Middle frontal gyrus (tissue), 1 donor: ENCODE measurements around the gene ADGRG2.

Experiments
- DNase-seq: peaks from one replicate; pipeline ENCODE4 v3.0.0-alpha.2; 2015; ENCODE audit warnings: low spot score; ENCODE audit errors: extremely low spot score

ADGRG2 gene, protein sequence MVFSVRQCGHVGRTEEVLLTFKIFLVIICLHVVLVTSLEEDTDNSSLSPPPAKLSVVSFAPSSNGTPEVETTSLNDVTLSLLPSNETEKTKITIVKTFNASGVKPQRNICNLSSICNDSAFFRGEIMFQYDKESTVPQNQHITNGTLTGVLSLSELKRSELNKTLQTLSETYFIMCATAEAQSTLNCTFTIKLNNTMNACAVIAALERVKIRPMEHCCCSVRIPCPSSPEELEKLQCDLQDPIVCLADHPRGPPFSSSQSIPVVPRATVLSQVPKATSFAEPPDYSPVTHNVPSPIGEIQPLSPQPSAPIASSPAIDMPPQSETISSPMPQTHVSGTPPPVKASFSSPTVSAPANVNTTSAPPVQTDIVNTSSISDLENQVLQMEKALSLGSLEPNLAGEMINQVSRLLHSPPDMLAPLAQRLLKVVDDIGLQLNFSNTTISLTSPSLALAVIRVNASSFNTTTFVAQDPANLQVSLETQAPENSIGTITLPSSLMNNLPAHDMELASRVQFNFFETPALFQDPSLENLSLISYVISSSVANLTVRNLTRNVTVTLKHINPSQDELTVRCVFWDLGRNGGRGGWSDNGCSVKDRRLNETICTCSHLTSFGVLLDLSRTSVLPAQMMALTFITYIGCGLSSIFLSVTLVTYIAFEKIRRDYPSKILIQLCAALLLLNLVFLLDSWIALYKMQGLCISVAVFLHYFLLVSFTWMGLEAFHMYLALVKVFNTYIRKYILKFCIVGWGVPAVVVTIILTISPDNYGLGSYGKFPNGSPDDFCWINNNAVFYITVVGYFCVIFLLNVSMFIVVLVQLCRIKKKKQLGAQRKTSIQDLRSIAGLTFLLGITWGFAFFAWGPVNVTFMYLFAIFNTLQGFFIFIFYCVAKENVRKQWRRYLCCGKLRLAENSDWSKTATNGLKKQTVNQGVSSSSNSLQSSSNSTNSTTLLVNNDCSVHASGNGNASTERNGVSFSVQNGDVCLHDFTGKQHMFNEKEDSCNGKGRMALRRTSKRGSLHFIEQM

DNA sequence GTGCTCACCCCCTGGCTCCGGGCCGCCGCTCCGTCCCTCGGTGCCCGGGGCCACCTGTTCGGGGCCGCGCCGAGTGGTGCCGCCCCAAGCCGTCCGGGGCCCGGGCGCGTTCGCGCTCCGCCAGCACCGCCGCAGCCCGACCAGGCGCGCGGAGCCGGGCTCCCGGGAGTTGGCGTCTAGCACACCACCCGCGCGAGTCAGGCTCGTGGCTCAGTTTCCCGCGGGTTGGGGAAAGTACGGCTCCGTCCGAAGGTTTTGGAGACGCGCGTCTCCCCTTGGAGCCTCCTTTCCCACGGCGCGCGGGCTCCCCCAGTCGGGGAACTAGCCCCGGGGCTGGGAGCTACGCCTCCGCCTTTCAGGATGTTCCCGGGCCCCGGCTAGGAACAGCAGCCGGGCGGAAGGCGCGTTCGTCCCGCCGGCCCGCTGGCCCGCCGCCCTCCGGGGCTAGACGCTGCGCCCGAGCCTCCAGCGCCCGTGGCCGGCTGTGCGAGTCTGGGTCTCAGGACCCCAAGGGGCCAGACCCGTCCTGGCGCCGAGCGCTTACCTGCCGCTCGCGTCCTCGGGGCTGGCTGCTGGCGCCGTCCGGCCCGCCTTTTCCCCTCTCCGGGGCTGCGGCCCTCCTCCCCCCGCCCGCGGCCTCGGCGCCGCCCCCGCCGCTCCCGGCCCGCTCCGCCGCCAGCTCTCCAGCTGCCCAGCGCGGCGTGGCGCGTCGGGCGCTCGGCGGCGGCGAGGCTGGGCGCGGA, at the start of gene ADGRG2:
ADGRG2 (minus strand) TSS at position 571 of the 743 bp plus-strand sequence. CDS start 53,634 bp downstream, outside the sequence.
- DNase-seq: no peak

DNA sequence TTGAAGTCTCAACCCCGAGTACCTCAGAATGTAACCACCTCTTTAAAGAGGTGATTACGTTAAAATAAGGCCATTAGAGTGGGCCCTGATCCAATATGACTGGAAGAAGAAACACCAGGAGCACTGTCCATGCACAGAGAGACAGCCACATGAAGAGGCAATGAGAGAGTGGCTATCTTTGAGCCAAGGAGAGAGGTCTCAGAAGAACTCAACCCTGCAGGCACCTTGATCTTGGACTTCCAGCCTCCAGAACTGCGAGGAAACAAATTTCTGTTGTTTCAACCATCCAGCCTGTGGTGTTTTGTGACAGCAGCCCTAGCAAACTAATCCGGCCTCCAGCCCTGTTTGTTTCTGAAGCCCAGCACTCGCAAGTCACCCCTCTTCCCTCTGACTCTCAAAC, 46.3 kb upstream of the ADGRG2 start:
- DNase-seq: no peak

DNA sequence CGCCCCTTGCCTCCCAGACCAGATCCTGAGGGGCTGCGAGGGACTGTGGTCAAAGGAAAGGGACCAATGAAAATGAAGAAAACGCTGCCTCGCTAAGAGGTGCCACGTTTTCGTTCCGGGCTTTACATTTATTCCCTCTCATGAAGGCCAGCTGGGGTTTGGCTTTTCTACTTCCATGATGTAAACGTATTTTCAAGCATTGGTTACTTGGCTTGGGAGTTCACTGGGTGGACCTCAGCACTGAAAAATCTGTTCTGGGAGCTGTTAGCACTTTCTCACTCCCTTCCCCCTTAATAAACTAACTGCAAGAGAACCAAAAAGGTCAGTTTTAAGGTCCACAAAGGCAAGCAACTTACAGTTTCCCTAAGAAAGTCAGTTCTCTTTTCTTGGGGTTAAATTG, 40.6 kb upstream of the ADGRG2 start:
- DNase-seq: no peak

DNA sequence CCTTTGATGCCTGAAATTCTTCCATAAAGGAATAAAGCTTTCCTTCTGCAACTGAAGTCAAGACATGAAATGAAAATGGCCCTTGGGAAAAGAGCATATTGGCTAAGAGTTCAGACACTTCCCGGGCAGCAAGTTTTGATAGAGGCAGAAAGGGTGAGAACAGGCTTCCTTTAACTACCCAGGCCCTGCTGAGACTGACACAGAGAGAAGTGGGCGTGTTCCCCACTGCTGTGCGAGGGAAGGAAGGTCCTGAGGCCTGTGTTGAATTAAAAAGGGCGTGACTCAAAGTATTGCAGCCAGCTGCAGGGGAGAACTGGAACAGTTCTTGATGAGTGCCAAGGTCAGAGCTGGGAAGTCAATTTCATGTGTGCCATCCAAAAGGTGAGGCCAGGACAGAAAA, 33.9 kb upstream of the ADGRG2 start:
- no peak for DNase-seq

DNA sequence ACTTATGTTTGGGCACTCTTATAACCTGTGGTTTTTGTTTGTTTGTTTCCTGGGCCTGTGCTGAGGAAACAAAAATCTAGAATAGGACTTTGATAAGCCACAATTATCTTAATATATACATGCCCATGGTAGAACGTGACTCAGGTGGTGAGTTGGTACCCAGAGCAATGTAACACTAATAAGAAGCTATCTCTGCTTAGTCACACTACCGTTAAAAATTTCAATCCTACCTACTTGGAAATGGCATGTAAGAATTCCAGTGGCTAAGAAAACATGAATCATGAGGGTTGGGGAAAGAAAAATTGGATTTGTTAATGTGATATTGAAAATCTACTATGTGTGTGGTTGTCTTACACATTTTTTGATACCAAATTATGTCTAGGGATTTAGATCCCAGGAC, 30.5 kb upstream of the ADGRG2 start:
- no peak for DNase-seq

DNA sequence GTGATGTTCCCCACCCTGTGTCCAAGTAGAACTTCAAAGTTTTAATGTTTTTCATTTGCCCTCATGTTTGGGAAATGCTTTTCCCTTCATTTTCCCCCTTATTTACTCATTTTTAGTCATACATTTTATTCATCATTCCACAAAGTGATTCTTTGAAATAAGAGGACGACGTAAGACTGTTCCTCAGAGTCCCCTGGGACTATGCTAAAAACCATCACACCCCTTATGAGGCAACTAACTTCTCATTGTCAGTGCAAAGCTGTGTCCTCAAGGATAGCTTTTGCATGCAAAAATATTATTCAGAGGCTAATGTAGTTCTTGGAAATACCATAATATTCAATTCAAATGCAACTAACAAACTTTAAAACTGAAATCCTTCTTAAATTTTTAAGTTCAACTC, 14.8 kb upstream of the ADGRG2 start:
- no peak for DNase-seq

DNA sequence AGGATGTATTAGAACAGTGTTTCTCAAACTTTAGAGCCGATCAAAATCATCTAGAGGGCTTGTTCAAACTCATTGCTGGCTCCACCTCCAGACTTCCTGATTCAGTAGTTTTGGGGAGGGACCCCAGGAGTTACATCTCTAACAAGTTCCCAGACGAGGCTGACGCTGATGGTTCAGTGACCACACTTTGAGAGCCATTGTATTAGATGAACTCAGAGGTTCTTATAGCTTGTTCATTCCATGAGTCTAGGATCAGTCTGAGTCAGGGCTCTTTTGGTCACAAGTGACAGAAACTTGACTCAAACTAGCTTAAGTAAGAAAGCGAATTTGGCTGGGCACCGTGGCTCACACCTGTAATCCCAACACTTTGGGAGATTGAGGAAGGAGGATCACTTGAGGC, 11.5 kb upstream of the ADGRG2 start:
- no peak for DNase-seq

DNA sequence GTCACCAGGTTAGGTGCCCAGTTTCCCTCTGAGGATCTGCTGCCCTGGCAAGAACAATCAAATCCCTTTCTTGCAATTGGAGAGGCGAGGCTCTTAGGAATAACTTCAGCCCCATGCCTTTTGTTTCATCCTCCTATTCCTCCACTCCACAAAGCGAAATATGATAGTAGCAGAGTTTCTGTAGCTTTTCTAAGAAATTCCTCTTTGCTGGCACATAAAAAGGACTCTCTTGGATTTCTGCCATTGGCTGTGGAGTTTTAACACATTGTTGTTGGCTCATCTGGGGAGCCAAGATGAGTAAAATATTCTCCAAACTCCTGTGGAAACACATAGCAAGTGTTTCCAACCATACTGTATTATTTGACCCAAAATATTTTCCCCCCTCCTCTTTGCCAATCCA, 11.0 kb upstream of the ADGRG2 start:
- DNase-seq: peak; percentile 3

DNA sequence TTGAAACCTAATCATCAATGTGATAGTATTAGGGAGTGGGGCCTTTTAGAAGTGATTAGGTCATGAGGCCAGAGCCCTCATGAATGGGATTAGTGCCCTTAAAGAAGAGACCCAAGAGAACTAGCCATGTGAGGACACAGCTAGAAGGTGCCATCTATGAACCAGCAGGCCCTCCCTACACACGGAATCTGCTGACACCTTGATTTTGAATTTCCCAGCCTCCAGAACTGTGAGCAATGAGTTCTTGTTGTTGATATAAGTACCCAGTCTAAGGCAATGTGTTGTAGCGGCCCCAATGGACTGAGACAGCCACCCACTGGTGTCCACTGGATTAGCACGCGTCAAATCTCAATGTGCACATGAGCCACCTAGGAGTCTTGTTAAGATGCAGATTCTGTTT, 8.4 kb upstream of the ADGRG2 start:
- no peak for DNase-seq

DNA sequence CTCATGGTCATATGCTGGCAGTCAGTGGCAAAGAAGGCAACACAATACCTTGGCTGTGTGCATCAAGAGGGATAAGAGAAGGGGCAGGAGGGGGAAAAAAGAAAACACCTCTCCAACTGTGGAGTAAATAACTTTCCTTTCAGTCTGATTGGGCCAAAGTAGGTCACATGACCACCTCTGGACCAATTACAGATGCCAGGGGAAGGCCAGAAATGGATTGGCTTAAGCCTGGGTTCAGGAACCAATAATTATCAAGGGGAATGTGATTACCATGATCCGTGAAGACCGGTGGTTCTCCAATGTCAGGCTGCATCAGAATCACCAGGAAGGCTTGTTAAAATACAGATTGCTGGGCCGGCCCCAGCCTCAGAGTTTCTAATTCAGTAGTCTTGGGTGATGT, 7.4 kb upstream of the ADGRG2 start:
- no peak for DNase-seq

DNA sequence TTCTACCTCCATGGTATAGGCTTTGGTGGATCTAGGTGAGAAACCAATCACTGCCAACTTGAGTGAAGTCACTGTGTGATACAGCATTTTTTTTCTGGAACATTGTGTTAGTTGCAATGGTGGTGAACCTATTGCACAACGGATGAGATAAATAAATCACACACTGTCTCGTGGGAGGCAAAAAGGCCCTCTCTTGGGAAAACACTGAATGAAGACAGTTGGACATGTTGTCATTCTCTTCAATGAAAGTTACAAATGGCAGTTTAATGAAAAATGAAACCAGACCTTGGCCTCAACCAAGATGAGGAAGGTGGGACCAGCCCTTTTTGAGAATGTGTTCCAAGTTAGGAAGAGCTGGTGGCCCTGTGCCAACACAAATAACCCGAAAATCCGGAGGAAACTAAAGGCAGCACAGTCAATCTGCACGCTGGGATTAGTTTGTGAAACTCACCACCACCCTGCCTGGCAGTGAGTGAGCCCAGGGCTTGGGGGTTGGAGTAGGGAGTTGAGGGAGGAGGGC, 5.4 kb upstream of the ADGRG2 start:
- no peak for DNase-seq

DNA sequence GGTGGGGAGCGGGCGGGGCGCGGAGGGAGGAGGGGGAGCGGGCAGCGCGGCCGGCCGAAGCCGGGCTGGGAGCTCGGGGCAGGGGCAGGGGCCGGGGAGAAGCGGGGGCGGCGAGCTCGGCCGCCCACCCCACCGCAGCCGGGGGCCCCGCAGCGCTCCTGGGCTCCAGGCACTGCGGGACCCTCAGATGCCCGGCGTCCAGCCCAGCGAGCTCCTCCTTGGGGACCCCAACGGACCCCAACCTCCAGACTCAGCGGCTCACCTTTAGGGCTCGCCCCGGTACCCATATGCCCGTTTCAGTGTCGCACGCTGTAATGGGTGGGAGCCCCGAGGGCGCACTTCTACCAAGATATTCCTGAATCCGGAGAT, 357 bp upstream of the ADGRG2 start:
- no peak for DNase-seq

DNA sequence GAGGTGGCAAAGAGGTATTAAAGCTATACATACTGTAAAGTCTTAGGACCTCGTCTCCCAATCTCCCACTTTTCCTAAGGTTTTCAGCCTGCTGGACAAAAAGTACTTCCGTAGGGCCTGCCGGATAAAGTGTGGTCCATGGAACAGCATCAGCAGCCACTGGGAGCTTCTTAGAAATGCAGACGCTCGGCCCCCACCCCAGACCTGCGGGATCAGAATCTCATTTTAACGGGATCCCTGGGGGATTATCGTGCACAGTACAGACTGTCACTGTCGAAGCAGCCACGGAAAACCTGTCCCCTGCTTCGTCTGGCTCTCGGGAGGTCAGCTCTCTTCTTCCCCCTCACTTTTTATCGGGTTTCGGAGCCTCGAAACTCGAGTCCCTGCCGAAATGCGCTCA, 802 bp downstream of the ADGRG2 start:
- no peak for DNase-seq

DNA sequence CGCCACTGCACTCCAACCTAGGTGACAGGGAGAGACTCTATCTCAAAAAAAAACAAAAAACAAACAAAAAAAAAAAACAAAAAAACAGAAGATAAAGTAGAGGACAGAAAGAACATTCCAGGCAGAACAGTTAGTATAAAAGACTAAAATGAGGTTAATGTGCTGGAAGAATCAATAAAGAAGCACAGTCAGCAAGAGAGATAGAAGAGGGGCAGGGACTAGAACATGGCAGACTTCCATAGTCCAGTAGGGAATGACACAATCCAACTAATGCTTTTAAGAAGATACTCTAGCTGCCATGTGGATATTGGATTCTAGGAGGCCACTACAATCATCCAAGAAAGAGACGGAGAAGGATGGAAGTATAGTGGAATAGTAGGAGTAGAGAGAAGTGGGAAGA, 11.6 kb downstream of the ADGRG2 start:
- DNase-seq: no peak

DNA sequence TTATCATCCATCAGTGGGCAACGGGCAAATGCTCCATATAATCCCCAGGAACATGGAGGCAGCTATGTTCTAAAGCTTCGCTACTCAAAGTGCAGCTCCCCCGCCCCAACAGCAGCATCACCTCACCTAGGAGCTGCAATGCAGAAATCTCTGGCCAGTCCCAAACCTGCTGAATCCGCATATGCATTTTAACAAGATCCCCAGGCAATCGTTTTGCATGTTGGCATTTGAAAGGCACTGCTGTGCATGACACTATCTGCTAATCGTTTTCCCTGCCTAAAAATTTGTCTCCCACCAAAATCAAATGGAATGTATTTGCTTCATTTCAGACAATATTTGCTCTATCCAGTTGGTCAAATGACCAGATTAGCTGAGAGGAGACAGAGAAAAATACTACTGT, 15.2 kb downstream of the ADGRG2 start:
- DNase-seq: no peak

DNA sequence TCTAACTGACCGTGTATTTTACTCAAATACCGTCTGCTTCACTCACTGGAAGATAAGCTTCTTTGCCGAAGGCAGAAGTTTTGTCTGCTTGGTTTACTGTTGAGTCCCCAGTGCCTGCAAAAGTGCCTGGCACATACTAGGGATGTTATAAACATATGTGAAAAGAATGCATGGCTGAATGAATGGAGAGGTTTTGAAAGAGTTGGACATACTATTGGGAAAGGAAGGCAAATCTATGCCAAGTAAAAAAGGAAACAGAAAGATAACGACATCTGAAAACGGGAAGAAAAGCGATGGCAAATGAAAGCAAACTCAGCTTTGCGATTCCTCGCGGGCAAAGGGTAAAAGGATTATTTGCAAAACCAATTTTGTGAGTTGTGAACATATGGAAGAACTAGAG, 21.7 kb downstream of the ADGRG2 start:
- DNase-seq: no peak

DNA sequence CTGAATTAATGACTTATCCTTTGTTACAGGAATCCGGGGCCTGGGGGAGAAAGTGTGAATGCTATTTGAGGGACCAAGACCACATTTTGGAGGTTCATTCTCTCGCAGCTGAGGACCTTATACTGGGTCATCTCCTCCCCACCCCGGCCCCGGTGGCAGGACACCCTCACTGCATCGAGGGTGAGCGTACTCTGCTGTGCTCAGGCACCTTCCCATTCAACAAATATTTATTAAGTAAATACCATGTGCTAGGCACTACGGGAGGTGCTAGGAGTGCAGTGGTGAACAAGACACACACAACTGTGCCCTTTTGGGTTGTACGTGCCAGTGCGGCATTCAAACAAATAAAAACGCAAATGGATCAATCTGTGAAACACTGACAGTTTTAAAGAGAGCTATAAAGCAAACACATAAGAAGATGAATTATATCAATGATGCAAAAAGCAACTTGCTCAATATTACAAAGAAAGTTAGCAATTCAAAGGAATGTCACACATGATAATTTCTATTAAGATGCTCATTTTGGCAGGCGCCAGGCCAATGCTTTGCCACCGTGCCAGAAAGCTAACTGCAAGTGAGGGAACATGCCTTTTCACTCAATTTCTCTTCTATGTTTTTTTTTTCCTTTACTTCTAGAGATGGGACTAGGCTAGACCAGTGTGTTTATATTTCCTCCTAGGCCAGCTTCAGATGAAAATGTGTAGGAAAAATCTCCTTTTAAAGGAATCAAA, 24.6 kb downstream of the ADGRG2 start:
- DNase-seq: no peak

DNA sequence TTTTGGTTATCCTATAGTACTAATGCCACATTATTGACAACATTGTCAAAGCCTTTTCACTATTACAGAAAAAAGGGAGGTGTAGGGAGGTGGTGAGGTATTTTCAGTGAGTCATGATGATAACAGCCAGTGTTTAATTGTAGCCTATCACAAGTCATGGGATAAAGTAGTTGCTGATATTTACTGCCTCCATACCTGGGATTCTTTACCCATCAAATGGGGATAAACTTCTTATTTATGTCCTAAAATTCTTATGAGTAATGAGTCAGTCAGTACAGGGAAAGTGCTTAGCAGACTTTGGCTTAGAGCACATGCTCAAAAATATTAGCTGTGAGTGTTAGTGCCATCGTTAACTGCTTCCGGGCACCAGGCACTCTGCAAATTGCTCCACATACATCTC, 25.7 kb downstream of the ADGRG2 start:
- DNase-seq: no peak

DNA sequence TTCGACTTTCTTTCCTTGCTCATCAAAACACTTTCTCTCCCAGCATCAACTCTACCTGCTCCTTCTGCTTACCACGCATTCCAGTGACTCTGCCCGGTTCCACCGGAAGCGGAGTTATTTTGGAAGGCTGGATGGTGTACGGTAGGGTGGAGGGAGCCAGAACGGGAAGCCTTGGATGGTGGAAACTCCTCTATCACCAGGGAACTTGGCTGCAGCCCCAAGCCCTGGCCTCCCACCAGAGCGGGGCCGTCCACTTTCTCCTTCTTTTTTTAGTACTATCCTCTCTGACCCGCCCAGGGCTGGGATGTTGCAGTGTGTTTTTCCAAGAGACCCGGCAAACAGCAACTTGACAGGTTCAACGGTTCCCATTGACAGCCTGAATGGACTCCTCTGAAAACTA, 27.6 kb downstream of the ADGRG2 start:
- DNase-seq: no peak

DNA sequence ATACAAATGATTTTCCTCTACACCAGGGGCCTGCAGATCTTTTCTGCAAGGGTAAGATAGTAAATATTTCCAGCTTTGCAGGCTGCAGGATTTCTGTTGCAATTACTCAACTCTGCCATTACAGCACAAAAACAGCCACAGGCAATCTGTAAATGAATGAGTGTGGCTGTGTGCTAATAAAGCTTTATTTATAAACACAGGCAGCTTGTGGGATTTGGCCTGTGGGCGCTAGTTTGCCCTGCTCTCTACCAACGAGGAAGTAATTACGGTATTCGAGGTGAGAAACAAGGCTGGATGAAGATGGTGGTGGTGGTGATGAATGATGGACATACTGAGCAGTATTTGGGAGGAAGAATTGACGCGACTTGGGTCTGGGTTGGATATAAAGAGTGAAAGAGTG, 30.7 kb downstream of the ADGRG2 start:
- DNase-seq: no peak

DNA sequence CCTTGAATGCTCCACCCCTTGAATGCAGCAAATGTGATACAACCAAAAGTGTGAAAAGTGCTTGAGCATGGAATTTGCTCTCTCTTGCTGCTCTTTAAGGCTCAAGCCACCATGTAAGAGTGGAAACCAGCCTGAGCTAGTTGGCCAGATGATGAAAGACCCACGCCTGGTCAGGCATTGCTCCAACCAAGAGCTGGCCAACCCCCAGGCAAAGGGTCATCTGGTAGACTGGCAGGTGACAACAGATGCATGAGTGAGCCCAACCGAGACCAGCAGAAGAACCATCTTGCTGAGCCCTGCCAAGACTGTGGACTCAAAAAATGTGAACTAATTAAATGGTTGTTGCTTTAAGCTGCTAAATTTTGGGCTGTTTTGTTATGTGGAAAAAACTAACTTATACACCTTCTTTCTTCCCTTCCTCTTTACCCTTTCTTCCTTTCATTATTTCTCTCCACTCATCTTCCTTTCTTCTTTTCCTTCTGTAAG, 32.7 kb downstream of the ADGRG2 start:
- no peak for DNase-seq
